Epithelial cell of proximal tubule (primary cell): ENCODE data around the gene FBLN1. TPM values are rescaled to one million over a fixed set of nuclear protein-coding genes. Genes with fewer than 3 reads are reported as not detected.

Source experiments
- DNase-seq: peaks from one replicate; pipeline ENCODE4 v3.0.0-alpha.2; 2011; ENCODE audit warnings: low read depth
- H3K4me3 ChIP-seq: 2 replicates; pipeline ENCODE4 v1.5.1; 2011; ENCODE audit warnings: low read depth, mild to moderate bottlenecking, low read length
- total RNA-seq: library from RNA; depleted of rRNA; stranded (reverse); fragments of >200 nt; gene quantifications from 2 replicates; pipeline ENCODE4 v1.2.3, GENCODE V29; 2015
- TF ChIP-seq, protein P1 (sequence below): conservative IDR thresholded peaks from 2 replicates; pipeline ENCODE4 v1.5.1; 2012; ENCODE audit warnings: low read depth, mild to moderate bottlenecking, low read length

FBLN1 gene
- total RNA-seq, 1 donor from 2014 or later = 58.5 TPM

DNA sequence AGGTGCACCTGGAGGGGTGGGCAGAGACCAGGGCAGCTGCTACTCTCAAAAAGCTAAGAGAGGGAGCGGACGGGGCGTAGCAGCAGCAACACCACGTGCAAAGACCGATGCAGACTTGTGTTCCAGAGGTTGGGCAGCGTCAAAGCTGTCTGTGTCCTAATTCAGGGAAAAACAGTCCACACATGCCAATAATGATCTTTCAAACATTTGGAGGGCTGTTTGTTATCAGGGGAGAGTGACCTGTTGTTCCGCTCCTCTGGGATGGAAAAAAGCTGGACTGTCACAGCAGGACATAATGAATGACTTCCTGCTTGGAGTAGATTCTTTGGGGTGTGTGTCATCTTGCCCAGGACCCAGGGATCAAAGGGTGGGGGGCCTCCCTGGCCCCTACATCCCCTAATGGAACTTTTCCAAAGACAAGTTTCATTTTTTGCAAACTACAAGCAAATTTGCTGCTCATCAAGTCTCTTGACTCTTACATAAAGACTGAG lies 6.2 kb upstream of the FBLN1 start:
- DNase-seq = no peak
- TF ChIP-seq, protein P1, sequence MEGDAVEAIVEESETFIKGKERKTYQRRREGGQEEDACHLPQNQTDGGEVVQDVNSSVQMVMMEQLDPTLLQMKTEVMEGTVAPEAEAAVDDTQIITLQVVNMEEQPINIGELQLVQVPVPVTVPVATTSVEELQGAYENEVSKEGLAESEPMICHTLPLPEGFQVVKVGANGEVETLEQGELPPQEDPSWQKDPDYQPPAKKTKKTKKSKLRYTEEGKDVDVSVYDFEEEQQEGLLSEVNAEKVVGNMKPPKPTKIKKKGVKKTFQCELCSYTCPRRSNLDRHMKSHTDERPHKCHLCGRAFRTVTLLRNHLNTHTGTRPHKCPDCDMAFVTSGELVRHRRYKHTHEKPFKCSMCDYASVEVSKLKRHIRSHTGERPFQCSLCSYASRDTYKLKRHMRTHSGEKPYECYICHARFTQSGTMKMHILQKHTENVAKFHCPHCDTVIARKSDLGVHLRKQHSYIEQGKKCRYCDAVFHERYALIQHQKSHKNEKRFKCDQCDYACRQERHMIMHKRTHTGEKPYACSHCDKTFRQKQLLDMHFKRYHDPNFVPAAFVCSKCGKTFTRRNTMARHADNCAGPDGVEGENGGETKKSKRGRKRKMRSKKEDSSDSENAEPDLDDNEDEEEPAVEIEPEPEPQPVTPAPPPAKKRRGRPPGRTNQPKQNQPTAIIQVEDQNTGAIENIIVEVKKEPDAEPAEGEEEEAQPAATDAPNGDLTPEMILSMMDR = no peak

DNA sequence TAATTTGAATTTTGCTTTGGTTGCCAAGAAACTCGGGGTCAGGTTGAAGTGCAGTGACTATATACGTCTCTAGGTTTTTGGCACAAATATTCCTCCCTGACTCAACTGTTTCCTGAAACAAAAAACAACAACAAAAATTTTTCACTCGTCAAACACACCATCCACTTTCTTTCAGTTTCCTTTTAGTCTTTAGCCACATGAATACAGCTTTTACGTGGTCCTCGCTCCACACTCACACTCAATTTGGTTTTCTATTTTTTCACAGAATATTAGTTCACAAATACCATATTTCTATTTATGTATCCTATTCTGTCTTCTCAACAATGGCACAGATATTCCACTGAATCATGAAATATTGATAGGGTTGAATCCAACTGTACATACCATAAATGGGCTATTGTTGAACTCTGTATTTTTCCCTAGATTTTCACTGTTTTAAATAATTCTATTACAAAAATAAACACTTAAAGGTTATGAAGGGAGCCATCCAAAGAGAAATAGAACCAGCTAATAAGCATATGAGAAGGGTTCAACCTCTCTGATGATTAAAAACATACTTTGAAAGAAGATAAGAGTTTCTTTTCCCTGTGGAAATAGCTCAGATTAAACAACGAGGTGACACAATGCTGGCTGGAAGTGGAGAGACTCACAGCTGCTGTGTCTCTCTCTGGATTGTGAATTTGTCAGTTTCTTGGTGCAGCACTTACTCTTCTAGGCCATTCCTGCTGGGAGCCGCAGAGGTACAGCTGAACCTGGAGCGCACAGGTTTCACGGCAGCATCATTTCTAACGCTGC lies 5.1 kb upstream of the FBLN1 start:
- TF ChIP-seq, protein P1 = no peak
- DNase-seq = no peak
- no peak overlapping the region for H3K4me3 ChIP-seq

More for the DNA sequence above, 6.2 kb upstream of the FBLN1 start:
- H3K4me3 ChIP-seq = no peak overlapping the region

DNA sequence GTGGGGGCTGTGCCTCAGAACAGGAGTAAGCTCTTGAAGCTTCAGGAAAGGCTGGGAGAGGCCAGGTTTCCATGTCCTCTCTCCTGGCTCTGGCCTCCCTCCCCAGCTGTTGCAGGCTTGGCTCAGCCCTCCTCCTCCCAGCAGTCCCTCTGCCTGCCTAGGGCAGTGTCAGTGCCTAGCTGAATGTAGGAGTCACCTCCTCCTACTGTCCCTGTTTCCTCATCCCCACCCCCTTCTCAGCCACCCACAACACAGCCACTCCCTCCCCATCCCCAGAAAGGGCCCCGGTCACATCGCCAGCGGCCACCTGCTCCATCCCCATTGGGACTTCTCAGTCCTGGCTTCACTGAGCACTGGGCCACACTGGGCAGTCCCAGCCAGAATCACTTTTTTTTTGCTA lies 2.9 kb upstream of the FBLN1 start:
- H3K4me3 ChIP-seq = no peak overlapping the region
- TF ChIP-seq, protein P1 = no peak
- no peak for DNase-seq

DNA sequence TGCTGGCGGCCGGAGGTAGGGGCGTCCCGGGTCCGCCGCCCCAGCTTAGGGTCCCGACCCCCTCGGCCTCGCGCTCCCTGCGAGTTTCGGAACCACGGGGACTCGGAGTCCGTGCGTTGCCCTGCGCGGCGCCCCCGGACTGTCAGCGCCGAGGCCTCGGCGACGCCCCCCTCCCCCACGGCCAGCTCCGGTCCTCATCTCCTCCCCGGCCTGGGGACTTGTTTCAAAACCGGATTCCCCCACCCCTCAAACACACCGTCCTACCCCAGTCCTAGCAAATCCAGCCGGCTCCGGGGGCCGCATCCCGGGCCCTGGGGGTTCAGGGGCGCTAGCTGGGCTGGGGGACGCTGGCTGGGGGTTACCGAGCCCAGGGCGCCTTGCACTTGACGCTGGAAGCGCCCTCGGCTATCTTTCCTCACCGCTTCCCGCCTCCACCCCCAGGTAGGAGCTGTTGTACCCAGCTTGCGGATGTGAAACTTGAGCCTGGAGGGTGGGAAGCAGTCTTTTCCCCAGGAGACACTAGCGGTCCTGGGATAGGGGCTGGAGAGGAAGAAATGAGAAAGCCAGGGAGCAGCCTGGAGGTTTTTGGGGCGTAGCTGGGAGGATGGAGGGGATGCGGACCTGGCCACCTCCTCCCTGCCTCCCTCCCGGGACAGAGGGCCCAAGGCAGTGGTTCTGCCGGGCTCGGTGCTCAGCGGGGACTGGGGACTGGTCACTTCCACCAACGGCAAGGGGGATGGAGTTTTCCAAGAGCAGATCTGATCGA lies 550 bp downstream of the FBLN1 start:
- no peak for DNase-seq
- peak overlapping the region; percentile 58 for H3K4me3 ChIP-seq
- TF ChIP-seq, protein P1 = no peak

DNA sequence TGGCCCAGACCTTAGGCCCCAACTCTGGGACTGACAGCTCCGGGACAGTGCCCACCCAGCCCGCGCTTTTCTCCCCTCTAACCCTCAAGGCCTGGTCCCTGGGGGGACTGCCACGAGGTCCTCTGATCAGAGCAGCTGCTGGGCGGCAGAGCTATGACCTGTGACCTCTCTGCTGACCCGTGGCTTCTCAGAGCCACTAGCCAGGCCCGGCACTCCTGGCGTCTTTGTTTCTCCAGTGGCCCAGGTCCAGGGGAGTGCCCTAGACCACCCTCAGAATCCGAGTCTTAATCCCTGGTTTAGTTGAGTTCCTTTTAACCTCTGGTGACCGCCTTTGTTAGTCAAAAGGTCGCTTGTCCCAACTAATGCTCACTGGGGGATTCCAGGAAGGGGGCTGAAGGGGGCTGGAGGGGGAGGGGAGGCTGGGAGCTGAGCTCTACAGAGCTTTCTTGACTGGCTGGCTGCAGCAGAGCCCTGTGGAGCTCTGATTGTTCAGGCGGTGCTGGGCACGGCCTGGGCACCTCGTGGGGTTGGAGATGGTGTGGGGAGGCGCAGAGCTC lies 1.2 kb downstream of the FBLN1 start:
- TF ChIP-seq, protein P1 = no peak
- H3K4me3 ChIP-seq = peak overlapping the region; percentile 58
- no peak for DNase-seq

DNA sequence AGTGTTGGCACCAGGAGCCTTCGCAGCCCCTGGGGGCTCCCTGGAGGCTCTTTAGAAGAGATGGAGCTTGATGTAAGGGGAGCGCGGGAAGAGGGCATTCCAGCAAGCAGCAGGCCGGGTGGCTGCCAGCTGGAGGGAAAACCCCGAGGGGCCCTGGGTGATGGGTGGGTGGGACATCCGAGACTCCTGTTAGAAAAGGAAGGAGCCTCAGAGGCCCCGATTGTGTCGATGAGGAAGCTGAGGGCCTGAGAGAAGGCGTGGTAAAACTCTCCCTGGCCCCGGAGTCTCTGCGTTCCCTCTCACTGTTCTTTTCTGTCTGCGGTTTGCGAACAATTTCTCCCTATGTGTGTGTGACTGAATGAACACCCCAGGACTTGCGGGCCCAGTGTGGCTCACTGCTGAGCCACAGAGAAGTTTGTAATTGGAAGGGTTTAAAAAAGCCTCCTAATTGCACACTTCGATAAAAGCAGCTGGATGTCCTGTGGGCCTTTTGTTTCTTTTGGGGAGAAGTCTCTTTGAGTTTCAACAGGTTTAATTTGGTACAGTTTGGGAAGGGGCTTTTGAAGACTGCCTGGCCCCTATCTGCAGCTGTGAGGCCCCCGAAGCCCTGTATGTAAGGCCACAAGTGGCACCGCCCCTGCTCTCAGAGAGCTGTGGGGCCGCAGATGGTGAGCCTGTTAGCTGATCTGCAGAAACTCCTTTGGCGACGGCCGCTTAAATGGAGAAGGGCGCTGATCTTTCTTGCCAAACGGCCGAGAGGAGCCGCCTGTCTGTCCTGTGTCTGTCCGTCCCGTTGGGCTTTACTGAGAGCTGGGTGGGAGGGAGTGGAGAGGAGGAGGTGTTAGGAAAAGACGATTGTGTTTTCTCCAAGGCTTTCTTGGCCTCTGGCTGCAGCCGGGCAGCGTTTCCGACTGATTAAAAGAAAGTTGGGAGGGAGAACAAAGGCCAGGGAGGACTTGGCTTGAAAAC lies 2.0 kb downstream of the FBLN1 start:
- no peak for DNase-seq
- TF ChIP-seq, protein P1 = no peak
- no peak overlapping the region for H3K4me3 ChIP-seq
